NCI-H128 (cell line): ENCODE measurements around the gene MAL.

ENCODE experiments used
- DNase-seq: peaks from one replicate; lab custom pipeline; 2025; ENCODE audit not compliant: unreplicated experiment; lab: John Stamatoyannopoulos, UW

The MAL gene

DNA sequence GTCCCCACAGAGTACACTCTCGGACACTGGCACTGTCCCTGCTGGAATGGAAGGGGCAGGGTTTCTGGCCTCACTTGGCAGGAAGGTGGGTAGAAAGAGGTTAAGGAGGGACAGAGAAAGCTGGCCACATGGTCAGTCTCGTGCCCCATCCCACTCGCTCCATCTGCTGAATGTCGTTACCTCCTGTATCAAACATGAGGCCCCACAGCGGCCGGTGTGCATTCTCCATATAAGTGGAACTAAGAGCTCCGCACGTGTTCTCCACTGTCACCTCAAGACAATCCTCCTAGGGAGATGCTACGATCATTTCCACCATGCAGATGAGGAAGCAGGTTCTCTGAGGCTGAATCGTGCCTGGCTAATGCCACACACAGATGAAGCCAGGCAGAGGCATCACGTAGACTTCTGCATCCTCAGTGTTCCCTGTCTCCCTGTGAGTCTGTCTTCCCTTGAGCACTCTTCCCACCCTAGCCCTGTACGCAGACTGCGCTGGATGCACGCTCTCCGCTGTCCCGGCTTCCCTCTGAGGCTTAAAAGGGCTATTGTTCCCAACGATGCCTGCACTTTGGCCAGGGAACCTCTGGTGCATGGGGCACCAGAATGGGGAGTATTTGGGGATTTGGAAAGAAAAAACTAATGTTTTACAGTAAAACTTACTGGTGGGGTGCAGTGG is 35.1 kb downstream of the MAL start:
- no peak for DNase-seq

- DNase-seq, result no peak
Measured at GRCh38 chr2:95061119-95061512, 35.6 kb downstream of the MAL start.

DNA sequence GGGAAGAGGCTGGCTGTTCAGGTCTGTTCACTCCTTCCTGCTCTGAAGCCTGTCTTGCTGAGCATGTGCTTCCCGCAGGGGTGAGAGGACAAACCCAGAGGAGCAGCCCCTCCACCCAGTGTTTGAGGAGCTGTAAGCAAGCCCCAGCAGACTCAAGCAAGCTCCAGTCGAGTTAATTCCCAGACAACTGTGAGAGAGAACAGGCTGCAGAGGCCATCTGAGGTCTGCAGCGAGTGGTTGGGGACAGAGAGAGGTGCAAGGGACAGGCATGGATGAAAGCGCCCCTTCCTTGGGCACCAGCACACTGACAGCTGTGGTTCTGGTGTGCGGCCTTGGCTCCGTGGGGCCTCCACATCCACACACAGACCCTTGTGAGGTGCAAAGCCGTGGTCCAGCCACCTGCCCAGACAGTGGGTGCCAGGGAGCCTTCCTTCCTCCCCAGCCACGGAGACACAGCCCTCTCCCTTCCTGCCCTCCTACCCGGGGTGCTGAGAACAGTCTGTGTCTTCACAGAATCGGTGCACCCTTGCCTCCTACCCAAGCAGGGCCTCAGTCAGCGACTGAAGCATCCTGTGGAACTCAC is 36.2 kb downstream of the MAL start:
- no peak for DNase-seq

- DNase-seq, result no peak
Measured at GRCh38 chr2:95062242-95063085, 37.0 kb downstream of the MAL start.

DNA sequence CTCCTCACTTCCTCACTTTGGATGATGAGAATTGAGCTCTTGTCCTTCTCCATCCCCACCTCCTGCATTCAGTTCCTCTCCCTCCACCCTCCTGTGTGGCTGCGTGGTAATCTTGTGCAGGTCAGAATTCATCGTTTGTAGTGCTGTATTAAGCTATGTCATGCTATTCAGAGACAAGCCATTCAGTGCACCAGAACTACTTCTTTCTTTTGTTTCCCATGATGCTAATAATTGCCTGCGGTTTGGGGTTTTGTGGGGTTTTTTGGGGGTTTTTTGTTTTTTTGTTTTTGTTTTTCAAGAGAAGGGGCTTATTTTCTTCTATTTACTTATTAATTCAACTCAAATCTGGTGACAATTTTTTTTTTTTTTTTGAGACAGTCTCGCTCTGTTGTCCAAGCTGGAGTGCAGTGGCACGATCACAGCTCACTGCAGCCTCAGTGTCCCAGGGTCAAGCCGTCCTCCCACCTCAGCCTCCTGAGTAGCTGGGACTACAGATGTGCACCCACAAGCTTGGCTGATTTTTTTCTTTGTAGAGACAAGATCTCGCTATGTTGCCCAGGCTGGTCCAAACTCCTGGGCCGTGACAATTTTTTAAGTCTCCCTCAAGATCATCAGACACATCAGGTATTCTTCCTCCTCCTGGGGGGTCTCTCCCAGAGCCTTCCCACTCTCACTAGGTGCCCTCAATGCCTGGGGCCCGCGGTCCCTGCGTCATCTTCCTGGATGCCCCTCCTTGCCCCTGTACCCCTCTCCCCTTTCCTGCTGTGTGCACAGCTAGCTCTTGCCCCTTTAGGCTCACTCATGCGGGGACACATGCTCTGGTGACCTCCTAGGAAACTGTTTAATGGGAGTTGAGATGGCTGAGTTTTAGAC is 37.8 kb downstream of the MAL start:
- no peak for DNase-seq

- DNase-seq, result no peak
Measured at GRCh38 chr2:95068256-95068655, 42.7 kb downstream of the MAL start.

GRCh38 chr2:95069465-95069864 is 44.0 kb downstream of the MAL start:
- DNase-seq, result no peak

- DNase-seq, result no peak
Measured at GRCh38 chr2:95071856-95072255, 46.3 kb downstream of the MAL start.

DNA sequence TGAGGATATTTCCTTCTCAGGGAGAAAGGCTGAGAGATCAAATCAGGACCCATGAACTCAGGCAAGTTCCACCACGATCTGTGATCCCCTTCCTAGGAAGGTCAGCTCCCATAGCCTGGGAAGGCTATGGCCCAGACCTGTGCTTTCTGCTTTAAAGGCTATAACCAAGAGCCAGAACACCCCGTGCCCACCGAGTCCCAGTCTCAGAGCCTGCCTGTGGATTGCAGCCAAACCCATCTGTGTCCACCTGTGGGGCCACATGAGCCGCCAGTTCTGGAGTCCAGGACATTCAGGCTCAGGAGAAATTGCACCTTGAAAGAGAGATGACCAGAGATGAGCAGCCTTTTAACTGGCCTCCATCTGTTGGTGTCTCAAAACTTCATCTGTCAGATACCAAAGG is 46.9 kb downstream of the MAL start:
- DNase-seq, result no peak

DNA sequence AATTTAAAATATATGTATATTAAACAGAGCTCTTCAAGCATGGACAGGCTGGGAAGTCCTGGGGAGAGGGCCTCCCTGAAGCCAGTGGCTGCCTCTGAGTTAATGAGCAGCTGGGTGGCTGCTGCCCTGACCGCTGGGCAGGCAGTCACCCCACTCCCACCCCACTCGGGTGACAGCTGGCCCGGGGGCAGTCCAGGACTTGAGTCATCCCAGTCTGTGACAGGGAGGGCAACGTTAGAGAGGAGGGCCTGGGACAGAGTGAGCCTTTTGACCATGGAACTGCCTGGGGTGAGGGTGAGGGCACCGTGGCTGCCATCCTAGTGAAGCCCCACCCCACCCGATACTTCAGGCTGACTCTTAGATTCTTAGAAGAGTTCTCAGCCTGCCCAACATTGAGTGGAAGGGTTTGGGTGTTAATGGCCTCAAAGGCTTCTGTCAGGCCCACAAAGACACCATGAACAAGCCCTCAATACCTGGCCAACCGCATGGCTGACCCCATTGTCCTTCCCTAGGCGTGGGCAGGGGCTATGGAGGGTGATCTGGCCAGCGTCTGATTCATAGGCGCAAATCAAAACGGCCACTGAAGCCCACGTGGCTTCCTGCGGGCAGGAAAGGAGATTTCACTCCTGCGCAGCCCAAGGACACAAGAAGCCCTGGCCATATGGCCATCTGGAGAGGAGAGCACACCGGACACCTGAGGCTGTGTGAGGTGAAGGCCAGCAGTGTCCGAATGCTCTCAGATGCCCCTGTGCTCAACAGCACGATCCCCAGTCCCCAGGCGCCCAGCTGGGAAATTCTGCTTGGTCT is 48.6 kb downstream of the MAL start:
- no peak for DNase-seq

- no peak for DNase-seq
Measured at GRCh38 chr2:95074663-95075439, 49.3 kb downstream of the MAL start.

GRCh38 chr2:95075440-95076132 is 50.1 kb downstream of the MAL start:
- no peak for DNase-seq

DNA sequence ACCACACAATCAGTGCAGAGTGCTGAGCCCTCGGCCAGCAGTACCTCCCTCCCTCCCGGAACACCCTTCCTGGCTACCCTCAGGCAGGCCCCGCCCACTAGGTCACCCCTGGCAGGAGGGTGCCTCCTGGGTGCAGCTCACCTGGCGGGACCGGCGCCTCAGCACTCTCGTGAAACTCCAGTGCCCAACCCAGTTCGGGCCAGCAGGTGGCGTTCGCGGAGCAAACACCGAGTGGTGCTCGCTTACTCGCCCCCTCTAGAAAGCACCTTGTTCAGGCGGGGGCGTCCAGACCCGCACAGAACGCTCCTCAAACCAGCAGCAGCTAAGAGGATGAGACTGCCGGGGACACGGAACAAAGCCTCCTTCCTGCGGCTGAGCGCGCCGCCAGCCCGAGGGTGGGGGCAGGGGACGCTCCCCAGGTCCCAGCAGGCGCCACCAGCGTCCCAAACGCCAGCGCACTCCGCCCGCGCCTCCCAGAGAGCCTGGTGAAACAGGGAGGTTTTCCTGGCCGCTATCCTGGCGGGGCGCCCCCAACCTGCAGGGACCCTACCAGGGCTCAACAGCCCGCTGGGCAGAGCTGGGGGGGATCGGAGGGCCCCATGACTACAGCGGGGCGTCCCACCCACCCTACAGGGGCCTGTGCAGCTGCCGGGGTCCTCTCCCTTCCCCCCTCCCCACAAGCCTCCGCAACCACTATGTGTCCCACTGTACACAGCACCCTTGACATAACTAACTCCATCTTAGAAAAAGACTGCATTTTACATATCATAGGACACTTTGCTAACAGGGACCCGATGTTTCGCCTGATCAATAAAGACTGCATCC is 51.4 kb downstream of the MAL start:
- peak; percentile 56 for DNase-seq

GRCh38 chr2:95077530-95077825 is 52.0 kb downstream of the MAL start:
- DNase-seq, result no peak

- DNase-seq, result no peak
Measured at GRCh38 chr2:95077861-95078603, 52.5 kb downstream of the MAL start.

GRCh38 chr2:95079199-95079683 is 53.7 kb downstream of the MAL start:
- no peak for DNase-seq

GRCh38 chr2:95082477-95082876 is 57.0 kb downstream of the MAL start:
- no peak for DNase-seq

DNA sequence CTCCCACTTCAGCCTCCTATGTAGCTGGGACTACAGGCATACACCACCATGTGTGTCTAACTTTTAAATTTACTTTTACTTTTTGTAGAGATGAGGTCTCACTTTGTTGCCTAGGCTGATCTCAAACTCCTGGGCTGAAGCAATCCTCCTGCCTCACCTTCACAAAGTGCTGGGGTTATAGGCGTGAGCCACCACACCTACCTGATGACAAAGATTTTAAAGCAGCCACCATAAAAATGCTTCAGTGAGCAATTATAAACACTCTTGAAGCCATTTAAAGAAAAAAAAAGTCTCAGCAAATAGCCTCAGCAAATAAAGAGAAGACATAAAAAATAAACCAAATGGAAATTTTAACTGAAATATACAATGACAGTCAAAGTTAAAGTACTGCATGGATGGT is 60.5 kb downstream of the MAL start:
- DNase-seq, result no peak
